ENCODE measurements around the gene GRID2. TPM values are rescaled to one million over a fixed set of nuclear protein-coding genes. Genes with fewer than 3 reads are reported as not detected.
A peak's percentile ranks its signal among the peaks of the same experiment; 100 is the strongest.

The GRID2 gene
- total RNA-seq, 2 donors from 2014 or later, result 27.3 to 40.4 TPM

DNA sequence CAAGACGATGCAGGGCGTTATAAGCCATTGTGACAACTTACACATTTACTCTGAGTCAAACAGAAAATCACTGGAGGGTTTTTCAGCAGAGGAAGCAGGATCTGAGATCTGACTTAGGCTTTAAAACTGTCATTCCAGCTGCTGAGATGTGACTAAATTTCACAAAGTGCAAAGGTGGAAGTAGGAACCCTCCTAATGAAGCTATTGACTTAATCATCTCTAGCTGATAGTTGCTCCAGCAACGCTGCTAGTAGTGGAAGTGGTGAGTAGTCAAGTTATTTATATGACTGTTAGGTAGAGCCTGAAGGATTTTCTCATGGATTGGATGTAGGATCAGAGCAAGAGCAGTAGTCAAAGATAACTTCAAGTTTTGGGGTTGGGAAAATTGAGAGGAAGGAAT, 218.6 kb downstream of the GRID2 start:
- Mint-ChIP-seq H3K36me3 (ENCODE audit: low read depth) (no peaks in the 10 kb centered on the region), H3K27me3 (ENCODE audit: insufficient read depth) (no peaks in the 10 kb centered on the region), H3K4me3 (no peak overlapping the region), H3K4me1 (peaks cover 14% of the 10 kb centered on the region), H3K27ac (no peak overlapping the region), H3K9me3 (no peaks in the 10 kb centered on the region)
- Histone ChIP-seq H3K4me3 (ENCODE audit: low read length) (peak overlapping the region; percentile 55), H3K36me3 (ENCODE audit: control insufficient read depth, insufficient read depth, low read length) (no peaks in the 10 kb centered on the region), H3K27ac (ENCODE audit: low read depth, low read length) (peak overlapping the region; percentile 1), H3K27me3 (ENCODE audit: control insufficient read depth, insufficient read depth, low read length, poor library complexity, severe bottlenecking) (no peaks in the 10 kb centered on the region), H3K9me3 (ENCODE audit: control insufficient read depth, low read length) (no peaks in the 10 kb centered on the region), H3K4me1 (ENCODE audit: control insufficient read depth, insufficient read depth, low read length) (peaks cover 21% of the 10 kb centered on the region), H3K9ac (ENCODE audit: extremely low read depth, low read length, poor library complexity, severe bottlenecking) (peak overlapping the region; percentile 47)
- TF ChIP-seq, protein P1, sequence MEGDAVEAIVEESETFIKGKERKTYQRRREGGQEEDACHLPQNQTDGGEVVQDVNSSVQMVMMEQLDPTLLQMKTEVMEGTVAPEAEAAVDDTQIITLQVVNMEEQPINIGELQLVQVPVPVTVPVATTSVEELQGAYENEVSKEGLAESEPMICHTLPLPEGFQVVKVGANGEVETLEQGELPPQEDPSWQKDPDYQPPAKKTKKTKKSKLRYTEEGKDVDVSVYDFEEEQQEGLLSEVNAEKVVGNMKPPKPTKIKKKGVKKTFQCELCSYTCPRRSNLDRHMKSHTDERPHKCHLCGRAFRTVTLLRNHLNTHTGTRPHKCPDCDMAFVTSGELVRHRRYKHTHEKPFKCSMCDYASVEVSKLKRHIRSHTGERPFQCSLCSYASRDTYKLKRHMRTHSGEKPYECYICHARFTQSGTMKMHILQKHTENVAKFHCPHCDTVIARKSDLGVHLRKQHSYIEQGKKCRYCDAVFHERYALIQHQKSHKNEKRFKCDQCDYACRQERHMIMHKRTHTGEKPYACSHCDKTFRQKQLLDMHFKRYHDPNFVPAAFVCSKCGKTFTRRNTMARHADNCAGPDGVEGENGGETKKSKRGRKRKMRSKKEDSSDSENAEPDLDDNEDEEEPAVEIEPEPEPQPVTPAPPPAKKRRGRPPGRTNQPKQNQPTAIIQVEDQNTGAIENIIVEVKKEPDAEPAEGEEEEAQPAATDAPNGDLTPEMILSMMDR (conservative IDR thresholded peaks at IDR 0.05), result no peak
- DNase-seq, result no peak
- 61 to 100% methylated on average over 1 to 3 of the region's 3 CpGs for WGBS, 2 experiments (ENCODE audit: insufficient coverage in 1 of 2, insufficient read length in 1 of 2)

DNA sequence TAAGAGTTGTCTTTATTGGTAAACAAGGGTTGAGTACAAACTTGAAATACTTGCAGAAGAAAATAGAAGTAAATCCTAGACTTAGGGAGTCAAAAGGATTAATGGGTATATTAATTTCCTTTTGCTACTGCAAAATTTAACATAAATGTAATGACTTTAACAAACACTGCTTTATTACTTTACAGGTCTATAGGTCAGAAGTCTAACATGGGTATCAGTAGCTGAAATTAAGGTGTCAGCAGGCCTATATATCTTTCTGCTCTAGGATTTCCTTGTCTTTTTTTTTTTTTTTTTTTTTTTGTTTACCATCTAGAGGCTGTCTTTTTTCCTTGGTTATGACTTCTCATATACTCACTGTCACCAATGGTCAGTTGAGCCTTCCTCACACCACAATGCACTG, 220.4 kb downstream of the GRID2 start:
- no peak overlapping the region for H3K27ac ChIP-seq (ENCODE audit: low read depth, low read length)
- H3K4me1 ChIP-seq (ENCODE audit: control insufficient read depth, insufficient read depth, low read length), result peaks cover 24% of the 10 kb centered on the region
- peaks cover 17% of the 10 kb centered on the region for H3K4me1 Mint-ChIP-seq

DNA sequence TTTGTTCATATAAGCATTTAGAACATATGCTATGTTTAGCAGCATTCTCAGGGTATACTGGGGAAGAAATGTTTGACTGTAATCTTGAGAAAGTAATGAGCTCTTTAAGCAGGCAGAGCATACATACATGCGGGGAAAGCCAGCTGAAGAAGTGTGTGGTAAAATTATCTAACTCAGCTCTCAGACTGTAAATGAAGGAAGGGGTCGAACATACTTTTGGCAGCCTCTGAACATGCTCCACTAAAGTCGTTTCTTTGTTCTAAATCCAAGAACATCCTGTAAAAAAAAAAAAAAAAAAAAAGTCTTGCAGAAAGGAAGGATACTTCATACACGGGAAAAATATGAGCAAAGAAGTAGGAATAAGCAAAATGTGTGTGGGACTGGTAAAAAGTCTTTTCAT, 224.8 kb downstream of the GRID2 start:
- 76 to 90% methylated on average over 2 to 3 of the region's 4 CpGs for WGBS, 2 experiments (ENCODE audit: insufficient coverage in 1 of 2, insufficient read length in 1 of 2)
- no peaks in the 10 kb centered on the region for H3K27me3 ChIP-seq (ENCODE audit: control insufficient read depth, insufficient read depth, low read length, poor library complexity, severe bottlenecking)
- H3K36me3 Mint-ChIP-seq (ENCODE audit: low read depth), result peaks cover 8% of the 10 kb centered on the region

More for the DNA sequence above, 220.4 kb downstream of the GRID2 start:
- H3K9ac ChIP-seq (ENCODE audit: extremely low read depth, low read length, poor library complexity, severe bottlenecking), result no peak overlapping the region
- no peaks in the 10 kb centered on the region for H3K36me3 ChIP-seq (ENCODE audit: control insufficient read depth, insufficient read depth, low read length)
- Mint-ChIP-seq H3K27ac (no peak overlapping the region), H3K4me3 (no peak overlapping the region), H3K27me3 (ENCODE audit: insufficient read depth) (no peaks in the 10 kb centered on the region), H3K9me3 (no peaks in the 10 kb centered on the region), H3K36me3 (ENCODE audit: low read depth) (no peaks in the 10 kb centered on the region)
- H3K27me3 ChIP-seq (ENCODE audit: control insufficient read depth, insufficient read depth, low read length, poor library complexity, severe bottlenecking), result no peaks in the 10 kb centered on the region
- no peak overlapping the region for H3K4me3 ChIP-seq (ENCODE audit: low read length)
- no peaks in the 10 kb centered on the region for H3K9me3 ChIP-seq (ENCODE audit: control insufficient read depth, low read length)
- DNase-seq, result no peak
- TF ChIP-seq, protein P1 (conservative IDR thresholded peaks at IDR 0.05), result no peak

More for the DNA sequence above, 224.8 kb downstream of the GRID2 start:
- Histone ChIP-seq H3K4me3 (ENCODE audit: low read length) (peak overlapping the region; percentile 26), H3K36me3 (ENCODE audit: control insufficient read depth, insufficient read depth, low read length) (no peaks in the 10 kb centered on the region), H3K4me1 (ENCODE audit: control insufficient read depth, insufficient read depth, low read length) (peaks cover 4% of the 10 kb centered on the region), H3K9ac (ENCODE audit: extremely low read depth, low read length, poor library complexity, severe bottlenecking) (no peak overlapping the region), H3K27ac (ENCODE audit: low read depth, low read length) (no peak overlapping the region), H3K9me3 (ENCODE audit: control insufficient read depth, low read length) (no peaks in the 10 kb centered on the region)
- TF ChIP-seq, protein P1 (conservative IDR thresholded peaks at IDR 0.05), result no peak
- peaks cover 17% of the 10 kb centered on the region for H3K4me1 Mint-ChIP-seq
- no peaks in the 10 kb centered on the region for H3K27me3 Mint-ChIP-seq (ENCODE audit: insufficient read depth)
- H3K4me3 Mint-ChIP-seq, result no peak overlapping the region
- no peak for DNase-seq
- H3K27ac Mint-ChIP-seq, result no peak overlapping the region
- no peaks in the 10 kb centered on the region for H3K9me3 Mint-ChIP-seq
